ENCODE results near the gene TMBIM6. TPM values are rescaled to one million over a fixed set of nuclear protein-coding genes. Genes with fewer than 3 reads are reported as not detected.
A peak's percentile ranks its signal among the peaks of the same experiment; 100 is the strongest.

The TMBIM6 gene
- total and polyA plus RNA-seq, 9 of the 15 experiments (the other 6 are each of a cell fraction or from before 2014, with no cell fraction given): 147 to 1,288 (median 352) TPM

- TF ChIP-seq UBTF (IDR thresholded peaks at IDR 0.05; ENCODE audit: borderline replicate concordance in 1 of 2, low read depth in 2 of 2, low read length in 2 of 2) (0 out of 4 replicates have a peak, but pooled peaks of 1 of the 2 experiments have one; percentile 25), BCL6 (CRISPR knock-in tag; IDR thresholded peaks at IDR 0.05) (no peak), KLF13 (tag; IDR thresholded peaks at IDR 0.05; ENCODE audit: borderline replicate concordance, low read depth) (no peak), ZNF217 (CRISPR knock-in tag; IDR thresholded peaks at IDR 0.05) (no peak), SETDB1 (IDR thresholded peaks at IDR 0.05; ENCODE audit: low read length) (no peak), ZNF668 (CRISPR knock-in tag; IDR thresholded peaks at IDR 0.05) (no peak), EGR1 (conservative IDR thresholded peaks at IDR 0.05) (no peak), TSHZ1 (CRISPR knock-in tag; IDR thresholded peaks at IDR 0.05) (no peak), ZC3H4 (CRISPR knock-in tag; IDR thresholded peaks at IDR 0.05; ENCODE audit: borderline replicate concordance) (no peak), SIN3A (IDR thresholded peaks at IDR 0.05; ENCODE audit: borderline replicate concordance in 2 of 2, control insufficient read depth in 1 of 2, low read depth in 2 of 2, low read length in 2 of 2) (0 out of 4 replicates have a peak, but pooled peaks of 1 of the 2 experiments have one; percentile 20), ZBTB1 (CRISPR knock-in tag; IDR thresholded peaks at IDR 0.05; ENCODE audit: borderline replicate concordance, low read depth) (no peak)
These were observed 34.8 kb upstream of the TMBIM6 start (continued) for GRCh38 chr12:49706351-49707127.

Data from K562 (cell line).